ENCODE data around the gene GALE.

GRCh38 chr1:23792151-23792945 is 8.2 kb downstream of the GALE start:
- no peak for TF ChIP-seq CTCF (conservative IDR thresholded peaks at IDR 0.05; ENCODE audit: low read depth, low read length)
- no peak for TF ChIP-seq EZH2 (IDR thresholded peaks at IDR 0.05; ENCODE audit: low read length, unreplicated experiment)
- no peak for TF ChIP-seq EZH2phosphoT487 (IDR thresholded peaks at IDR 0.05; ENCODE audit: borderline replicate concordance, low read length)
